PFSK-1 (cell line): ENCODE results near the gene FAM20C.

Experiments used
- FOXP2 ChIP-seq: optimal IDR thresholded peaks from 2 replicates; pipeline ENCODE3; 2011; ENCODE audit warnings: borderline replicate concordance, control low read depth, inconsistent platforms; ENCODE audit not compliant: insufficient read depth; ENCODE audit errors: extremely low read length, extremely low read depth
- POLR2AphosphoS5 ChIP-seq: IDR thresholded peaks from 2 replicates; pipeline ENCODE4 v1.6.1; 2012; ENCODE audit warnings: low read depth, mild to moderate bottlenecking, control low read depth, low read length, moderate library complexity
- SIN3A ChIP-seq: IDR thresholded peaks from 2 replicates; pipeline ENCODE4 v1.6.1; 2012; ENCODE audit warnings: mild to moderate bottlenecking, low read length, moderate library complexity, borderline replicate concordance; ENCODE audit not compliant: insufficient read depth
- TAF1 ChIP-seq: IDR thresholded peaks from 2 replicates; pipeline ENCODE4 v1.6.1; 2012; ENCODE audit warnings: low read length, control low read depth, borderline replicate concordance; ENCODE audit not compliant: insufficient read depth
- TF ChIP-seq, protein P1 (sequence below), 2 experiments: IDR thresholded peaks; 2 replicates each; pipeline versions ENCODE4 v1.6.1 to v1.8.0; 2011 to 2012; ENCODE audit warnings: low read depth in 2 of 2, low read length in 2 of 2, control low read depth in 1 of 2, inconsistent platforms in 1 of 2, mild to moderate bottlenecking in 1 of 2, moderate library complexity in 1 of 2; ENCODE audit not compliant: insufficient read depth in 1 of 2

FAM20C gene

DNA sequence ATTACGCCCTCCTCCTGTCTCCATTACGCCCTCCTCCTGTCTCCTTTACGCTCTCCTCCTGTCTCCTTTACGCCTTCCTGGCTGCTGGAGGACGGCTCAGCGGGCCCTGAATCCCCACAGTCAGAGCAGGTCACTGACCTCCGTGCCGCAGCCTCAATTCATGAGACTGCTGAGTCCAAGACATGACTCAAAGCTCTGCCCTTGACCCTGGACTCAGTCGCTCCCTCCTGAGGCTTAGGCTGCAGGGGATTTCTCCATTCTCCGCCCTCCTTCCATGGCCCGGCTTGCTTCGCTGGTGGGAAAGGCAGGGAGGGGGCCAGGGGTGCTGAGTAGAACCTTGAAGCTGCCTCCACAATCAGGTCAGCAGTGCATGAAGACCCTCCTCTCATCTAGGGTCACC is 76.6 kb downstream of the FAM20C start:
- TF ChIP-seq SIN3A = no peak
- TF ChIP-seq, protein P1, sequence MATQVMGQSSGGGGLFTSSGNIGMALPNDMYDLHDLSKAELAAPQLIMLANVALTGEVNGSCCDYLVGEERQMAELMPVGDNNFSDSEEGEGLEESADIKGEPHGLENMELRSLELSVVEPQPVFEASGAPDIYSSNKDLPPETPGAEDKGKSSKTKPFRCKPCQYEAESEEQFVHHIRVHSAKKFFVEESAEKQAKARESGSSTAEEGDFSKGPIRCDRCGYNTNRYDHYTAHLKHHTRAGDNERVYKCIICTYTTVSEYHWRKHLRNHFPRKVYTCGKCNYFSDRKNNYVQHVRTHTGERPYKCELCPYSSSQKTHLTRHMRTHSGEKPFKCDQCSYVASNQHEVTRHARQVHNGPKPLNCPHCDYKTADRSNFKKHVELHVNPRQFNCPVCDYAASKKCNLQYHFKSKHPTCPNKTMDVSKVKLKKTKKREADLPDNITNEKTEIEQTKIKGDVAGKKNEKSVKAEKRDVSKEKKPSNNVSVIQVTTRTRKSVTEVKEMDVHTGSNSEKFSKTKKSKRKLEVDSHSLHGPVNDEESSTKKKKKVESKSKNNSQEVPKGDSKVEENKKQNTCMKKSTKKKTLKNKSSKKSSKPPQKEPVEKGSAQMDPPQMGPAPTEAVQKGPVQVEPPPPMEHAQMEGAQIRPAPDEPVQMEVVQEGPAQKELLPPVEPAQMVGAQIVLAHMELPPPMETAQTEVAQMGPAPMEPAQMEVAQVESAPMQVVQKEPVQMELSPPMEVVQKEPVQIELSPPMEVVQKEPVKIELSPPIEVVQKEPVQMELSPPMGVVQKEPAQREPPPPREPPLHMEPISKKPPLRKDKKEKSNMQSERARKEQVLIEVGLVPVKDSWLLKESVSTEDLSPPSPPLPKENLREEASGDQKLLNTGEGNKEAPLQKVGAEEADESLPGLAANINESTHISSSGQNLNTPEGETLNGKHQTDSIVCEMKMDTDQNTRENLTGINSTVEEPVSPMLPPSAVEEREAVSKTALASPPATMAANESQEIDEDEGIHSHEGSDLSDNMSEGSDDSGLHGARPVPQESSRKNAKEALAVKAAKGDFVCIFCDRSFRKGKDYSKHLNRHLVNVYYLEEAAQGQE (IDR thresholded peaks at IDR 0.05; ENCODE audit: insufficient read depth in 1 of 2, low read depth in 2 of 2, low read length in 2 of 2) = no peak
- no peak for TF ChIP-seq POLR2AphosphoS5
- TF ChIP-seq TAF1 = no peak
- TF ChIP-seq FOXP2 = no peak

- TF ChIP-seq, protein P1 (IDR thresholded peaks at IDR 0.05; ENCODE audit: insufficient read depth in 1 of 2, low read depth in 2 of 2, low read length in 2 of 2) = no peak
- TF ChIP-seq TAF1 (no peak), POLR2AphosphoS5 (no peak), FOXP2 (no peak), SIN3A (no peak)
Observed at GRCh38 chr7:269721-270120, 77.3 kb downstream of the FAM20C start.

DNA sequence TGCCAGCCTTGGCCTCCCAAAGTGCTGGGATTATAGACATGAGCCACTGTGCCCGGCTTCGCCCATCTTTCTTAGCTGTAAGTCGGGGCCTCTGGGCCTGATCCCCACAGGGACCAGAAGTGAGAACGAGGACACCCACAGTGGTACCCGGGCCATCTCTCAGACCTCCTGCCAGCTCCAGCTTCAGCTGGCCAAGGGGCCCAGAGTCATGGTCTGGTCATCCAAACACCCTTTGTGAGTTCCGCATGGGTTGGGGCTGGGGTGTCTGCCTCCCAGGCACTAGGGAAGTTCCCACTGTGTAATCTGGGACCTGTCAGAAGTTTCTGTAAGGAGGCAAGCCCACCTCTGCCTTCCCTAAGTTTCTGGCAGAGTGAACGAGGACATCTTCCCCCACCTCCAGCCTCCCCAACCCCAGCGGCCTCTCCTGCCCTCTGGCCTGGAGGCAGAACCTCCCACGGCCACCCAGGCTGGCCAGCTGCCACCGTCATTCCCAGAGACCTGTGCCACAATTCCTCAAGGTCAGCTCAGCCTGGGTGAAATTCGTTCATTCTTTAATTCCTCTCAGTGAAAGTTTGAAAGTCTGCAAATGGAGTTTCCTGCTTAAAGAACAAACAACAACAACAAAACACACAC is 78.1 kb downstream of the FAM20C start:
- TF ChIP-seq, protein P1 (IDR thresholded peaks at IDR 0.05; ENCODE audit: insufficient read depth in 1 of 2, low read depth in 2 of 2, low read length in 2 of 2) = no peak
- TF ChIP-seq TAF1 (no peak), SIN3A (no peak), FOXP2 (no peak), POLR2AphosphoS5 (no peak)

- TF ChIP-seq, protein P1 (IDR thresholded peaks at IDR 0.05; ENCODE audit: insufficient read depth in 1 of 2, low read depth in 2 of 2, low read length in 2 of 2) = no peak
- no peak for TF ChIP-seq TAF1
- TF ChIP-seq POLR2AphosphoS5 = no peak
- no peak for TF ChIP-seq FOXP2
- TF ChIP-seq SIN3A = no peak
Observed at GRCh38 chr7:271266-272107, 79.1 kb downstream of the FAM20C start.
